Activated CD8-positive, alpha-beta memory T cell treated with anti-CD3 and anti-CD28 coated beads, Interleukin-2, amount 50 U/mL, for 1 hour (primary cell): ENCODE data around the gene AGBL4.

ENCODE experiments used
- DNase-seq: peaks from one replicate; pipeline ENCODE4 v3.0.0-alpha.2; 2020; ENCODE audit errors: extremely low read depth

Gene AGBL4

GRCh38 chr1:48488721-48489120 lies 1535.0 kb downstream of the AGBL4 start:
- DNase-seq = no peak
